Activated CD8-positive, alpha-beta T cell treated with anti-CD3 and anti-CD28 coated beads, Interleukin-2, amount 10 ng/mL, durations not matched to agents 7 days and 5 days (primary cell): ENCODE data around the gene ELP5. TPM values are rescaled to one million over a fixed set of nuclear protein-coding genes. Genes with fewer than 3 reads are reported as not detected.
"Not testable (repeated sequence)": the region's sequence is repeated elsewhere in the genome, so short reads cannot be mapped to it uniquely, and the experiment has no call there.

Experiments
- ATAC-seq: fragments of 150-1000 bp; cut with Tn5 transposase; one replicate; pipeline ENCODE4 v1.10.0; 2021; ENCODE audit warnings: moderate library complexity
- CTCF ChIA-PET: fragments of 350-600 bp; sonication (Branson Sonifier 250); formaldehyde crosslinking; loops from one replicate; lab custom pipeline; 2021; ENCODE audit warnings: antibody characterized with exemption; lab: Charles Lee
- POLR2A ChIA-PET: fragments of 350-600 bp; sonication (Branson Sonifier 250); formaldehyde crosslinking; loops from one replicate; lab custom pipeline; 2021; ENCODE audit warnings: antibody characterized with exemption; lab: Charles Lee
- DNase-seq: peaks from one replicate; pipeline ENCODE4 v3.0.0-alpha.2; 2020
- H3K27ac Mint-ChIP-seq: one replicate; pipeline ENCODE4 v1.8.0; 2021; ENCODE audit warnings: mild to moderate bottlenecking, mixed read lengths
- H3K27me3 Mint-ChIP-seq: one replicate; pipeline ENCODE4 v1.8.0; 2021; ENCODE audit warnings: low read depth, mixed read lengths
- H3K36me3 Mint-ChIP-seq: one replicate; pipeline ENCODE4 v1.8.0; 2021; ENCODE audit warnings: low read depth, mixed read lengths
- H3K4me1 Mint-ChIP-seq: one replicate; pipeline ENCODE4 v1.8.0; 2021; ENCODE audit warnings: low read depth, mixed read lengths
- H3K4me3 Mint-ChIP-seq: one replicate; pipeline ENCODE4 v1.8.0; 2021; ENCODE audit warnings: mild to moderate bottlenecking, mixed read lengths
- H3K9me3 Mint-ChIP-seq: one replicate; pipeline ENCODE4 v1.8.0; 2022; ENCODE audit warnings: mixed read lengths; ENCODE audit not compliant: insufficient read depth
- total RNA-seq, 2 experiments: library from RNA; stranded (reverse); gene quantifications; one replicate each; pipeline ENCODE4 v1.2.3, GENCODE V29; 2021

The ELP5 gene
- total RNA-seq, 2 experiments from 2014 or later: 63.5 to 66.1 TPM

- peaks cover 68% of the 10 kb centered on the region for H3K4me1 Mint-ChIP-seq
- H3K4me3 Mint-ChIP-seq: peak overlapping the region; percentile 98
- no peaks in the 10 kb centered on the region for H3K9me3 Mint-ChIP-seq
- peak; percentile 56 for DNase-seq
- H3K27me3 Mint-ChIP-seq: no peaks in the 10 kb centered on the region
- POLR2A ChIA-PET: interaction anchor here (0.6 to 4.7 kb wide), 11 partner anchors 16 to 449 kb away, joined by 3 to 35 read pairs (median 3); partner anchors contain the start of genes ACADVL, DLG4, MPDU1 and TP53
- CTCF ChIA-PET: interaction anchor here (1.0 to 3.3 kb wide), 5 partner anchors 15 to 322 kb away, joined by 3 to 24 read pairs (median 4); no protein-coding TSS in a partner anchor
- peaks cover 60% of the 10 kb centered on the region for H3K36me3 Mint-ChIP-seq
- ATAC-seq: no peak
- H3K27ac Mint-ChIP-seq: peak overlapping the region; percentile 91
Measured at GRCh38 chr17:7238420-7239090, 13.5 kb upstream of the ELP5 start.

GRCh38 chr17:7239091-7240027, 12.7 kb upstream of the ELP5 start, which contains the start of gene PHF23:
Gene PHF23 (minus strand): TSS chr17:7239457. CDS start chr17:7239279, 178 bp downstream.
- ChIA-PET CTCF (interaction anchor here (1.0 to 3.3 kb wide), 5 partner anchors 11 to 322 kb away, joined by 3 to 24 read pairs (median 3); no protein-coding TSS in a partner anchor), POLR2A (interaction anchor here (0.6 to 4.7 kb wide), 8 partner anchors 11 to 197 kb away, joined by 3 to 35 read pairs (median 3); partner anchors contain the start of genes ACADVL and DLG4)
- Mint-ChIP-seq H3K4me3 (peak within 1 kb of the TSS; percentile 98), H3K27ac (peak within 1 kb of the TSS; percentile 91), H3K9me3 (no peaks in the 10 kb centered on the region), H3K4me1 (peaks cover 66% of the 10 kb centered on the region), H3K36me3 (peaks cover 61% of the 10 kb centered on the region), H3K27me3 (no peaks in the 10 kb centered on the region)
- ATAC-seq (peak; percentile 67), DNase-seq (peak; percentile 98)

GRCh38 chr17:7240375-7240774, 11.6 kb upstream of the ELP5 start:
- POLR2A ChIA-PET: interaction anchor here (1.3 to 4.7 kb wide), 2 partner anchors 10 to 18 kb away, joined by 3 to 35 read pairs; partner anchors contain the start of genes ACADVL and DLG4

GRCh38 chr17:7241090-7241733, 10.8 kb upstream of the ELP5 start:
- DNase-seq (no peak), ATAC-seq (no peak)
- H3K27ac Mint-ChIP-seq: peak overlapping the region; percentile 93
- ChIA-PET POLR2A (interaction anchor here (1.3 to 2.5 kb wide), 3 partner anchors 9 to 21 kb away, joined by 3 to 15 read pairs (median 8); partner anchors contain the start of genes ACADVL, CTDNEP1, DLG4 and ELP5), CTCF (interaction anchor here (0.5 to 1.8 kb wide), 8 partner anchors 9 to 196 kb away, joined by 3 to 13 read pairs (median 4); partner anchors contain the start of genes ACADVL and DLG4)
- peaks cover 47% of the 10 kb centered on the region for H3K4me1 Mint-ChIP-seq
- H3K9me3 Mint-ChIP-seq: no peaks in the 10 kb centered on the region
- no peaks in the 10 kb centered on the region for H3K27me3 Mint-ChIP-seq
- H3K4me3 Mint-ChIP-seq: peak overlapping the region; percentile 98
- peaks cover 57% of the 10 kb centered on the region for H3K36me3 Mint-ChIP-seq

More at GRCh38 chr17:7240375-7240774, 11.6 kb upstream of the ELP5 start:
- Mint-ChIP-seq H3K9me3 (no peaks in the 10 kb centered on the region), H3K4me1 (peaks cover 55% of the 10 kb centered on the region), H3K27ac (peak overlapping the region; percentile 91), H3K4me3 (peak overlapping the region; percentile 98), H3K27me3 (no peaks in the 10 kb centered on the region), H3K36me3 (peaks cover 60% of the 10 kb centered on the region)
- ATAC-seq (no peak), DNase-seq (no peak)
- CTCF ChIA-PET: interaction anchor here (0.5 to 3.3 kb wide), 4 partner anchors 19 to 105 kb away, joined by 3 to 24 read pairs (median 6); no protein-coding TSS in a partner anchor

GRCh38 chr17:7241783-7242716, 10.0 kb upstream of the ELP5 start, which contains the start of gene GABARAP:
Gene GABARAP (minus strand): TSS chr17:7242449. CDS start chr17:7242330, 119 bp downstream.
- ATAC-seq (peak; percentile 38), DNase-seq (peak; percentile 95)
- ChIA-PET CTCF (interaction anchor here (0.7 to 1.8 kb wide), 14 partner anchors 9 to 196 kb away, joined by 3 to 13 read pairs (median 4); partner anchors contain the start of genes ACADVL, CTDNEP1 and DLG4), POLR2A (interaction anchor here (0.6 to 2.5 kb wide), 10 partner anchors 8 to 342 kb away, joined by 3 to 15 read pairs (median 4); partner anchors contain the start of genes ACADVL, CTDNEP1, DLG4 and DVL2)
- Mint-ChIP-seq H3K27me3 (no peaks in the 10 kb centered on the region), H3K36me3 (peaks cover 58% of the 10 kb centered on the region), H3K27ac (peak within 1 kb of the TSS; percentile 93), H3K4me1 (peaks cover 45% of the 10 kb centered on the region), H3K9me3 (no peaks in the 10 kb centered on the region), H3K4me3 (peak within 1 kb of the TSS; percentile 98)

- ATAC-seq: peak; percentile 40
- ChIA-PET CTCF (interaction anchor here (0.7 to 1.6 kb wide), 9 partner anchors 8 to 318 kb away, joined by 3 to 8 read pairs (median 3); partner anchors contain the start of genes ACADVL, CTDNEP1 and DLG4), POLR2A (interaction anchor here (0.6 to 2.5 kb wide), 12 partner anchors 8 to 1769 kb away, joined by 3 to 15 read pairs (median 3); partner anchors contain the start of genes ACADVL, CTDNEP1, DLG4 and DVL2)
- Mint-ChIP-seq H3K9me3 (no peaks in the 10 kb centered on the region), H3K4me1 (peaks cover 41% of the 10 kb centered on the region), H3K4me3 (peak overlapping the region; percentile 98), H3K36me3 (peaks cover 55% of the 10 kb centered on the region), H3K27ac (peak overlapping the region; percentile 93), H3K27me3 (no peaks in the 10 kb centered on the region)
- DNase-seq: peak; percentile 95
Measured at GRCh38 chr17:7242717-7243452, 9.1 kb upstream of the ELP5 start.

GRCh38 chr17:7243453-7243729, 8.6 kb upstream of the ELP5 start:
- peaks cover 55% of the 10 kb centered on the region for H3K36me3 Mint-ChIP-seq
- CTCF ChIA-PET: interaction anchor here (1.1 to 1.6 kb wide), 4 partner anchors 8 to 317 kb away, joined by 3 to 8 read pairs (median 4); partner anchors contain the start of genes ACADVL, CTDNEP1 and DLG4
- H3K9me3 Mint-ChIP-seq: no peaks in the 10 kb centered on the region
- POLR2A ChIA-PET: interaction anchor here (0.6 to 2.5 kb wide), 8 partner anchors 8 to 1769 kb away, joined by 3 to 15 read pairs (median 4); partner anchors contain the start of genes ACADVL, CTDNEP1, DLG4 and ELP5
- H3K4me3 Mint-ChIP-seq: peak overlapping the region; percentile 98
- peak overlapping the region; percentile 81 for H3K27ac Mint-ChIP-seq
- DNase-seq (no peak), ATAC-seq (no peak)
- no peaks in the 10 kb centered on the region for H3K27me3 Mint-ChIP-seq
- peaks cover 41% of the 10 kb centered on the region for H3K4me1 Mint-ChIP-seq

- not testable (repeated sequence) for DNase-seq, H3K27ac Mint-ChIP-seq, H3K9me3 Mint-ChIP-seq, ATAC-seq, H3K4me3 Mint-ChIP-seq, H3K27me3 Mint-ChIP-seq
- H3K36me3 Mint-ChIP-seq: peaks cover 56% of the 10 kb centered on the region
- ChIA-PET CTCF (interaction anchor here (1.1 to 1.6 kb wide), 3 partner anchors 22 to 317 kb away, joined by 3 to 5 read pairs (median 3); partner anchors contain the start of genes ACADVL and DLG4), POLR2A (interaction anchor here (0.6 to 1.6 kb wide), 4 partner anchors 17 to 340 kb away, joined by 3 to 5 read pairs (median 3); partner anchors contain the start of gene MPDU1)
- peaks cover 46% of the 10 kb centered on the region for H3K4me1 Mint-ChIP-seq
Measured at GRCh38 chr17:7243838-7244237, 8.2 kb upstream of the ELP5 start.

GRCh38 chr17:7246779-7247178, 5.2 kb upstream of the ELP5 start:
- H3K27me3 Mint-ChIP-seq: no peaks in the 10 kb centered on the region
- peaks cover 41% of the 10 kb centered on the region for H3K4me1 Mint-ChIP-seq
- no peak for DNase-seq
- H3K9me3 Mint-ChIP-seq: no peaks in the 10 kb centered on the region
- ChIA-PET CTCF (no interaction called here), POLR2A (no interaction called here)
- peak overlapping the region; percentile 61 for H3K27ac Mint-ChIP-seq
- H3K36me3 Mint-ChIP-seq: peaks cover 53% of the 10 kb centered on the region
- no peak overlapping the region for H3K4me3 Mint-ChIP-seq
- ATAC-seq: no peak
